HEK293 (cell line): Measurements from ENCODE around the gene SH3GLB2.
A peak's percentile ranks its signal among the peaks of the same experiment; 100 is the strongest.

Experiments used
- ZNF549 ChIP-seq: fragments of 450-650 bp; IDR thresholded peaks from 2 replicates; pipeline ENCODE4 v1.5.1; 2018; ENCODE audit warnings: missing biosample characterization, missing genetic modification characterization, mild to moderate bottlenecking, inconsistent platforms, moderate library complexity
- ZNF600 ChIP-seq: fragments of 450-650 bp; formaldehyde crosslinking; IDR thresholded peaks from 2 replicates; pipeline ENCODE4 v1.5.1; 2016; ENCODE audit warnings: missing biosample characterization, missing genetic modification characterization
- ZNF654 ChIP-seq: fragments of 450-650 bp; formaldehyde crosslinking; IDR thresholded peaks from 2 replicates; pipeline ENCODE4 v1.5.1; 2016; ENCODE audit warnings: low read depth, missing biosample characterization, missing genetic modification characterization
- TF ChIP-seq, protein P1 (sequence below): fragments of 450-650 bp; formaldehyde crosslinking; conservative IDR thresholded peaks from 2 replicates; pipeline ENCODE4 v1.5.1; 2016; ENCODE audit warnings: low read depth, missing biosample characterization, missing genetic modification characterization
- TF ChIP-seq, protein P2 (sequence below): fragments of 450-650 bp; formaldehyde crosslinking; IDR thresholded peaks from 2 replicates; pipeline ENCODE4 v1.5.1; 2016; ENCODE audit warnings: missing biosample characterization, missing genetic modification characterization
- TF ChIP-seq, protein P3 (sequence below): fragments of 450-650 bp; formaldehyde crosslinking; IDR thresholded peaks from 2 replicates; pipeline ENCODE4 v1.5.1; 2016; ENCODE audit warnings: missing biosample characterization, missing genetic modification characterization, borderline replicate concordance

DNA sequence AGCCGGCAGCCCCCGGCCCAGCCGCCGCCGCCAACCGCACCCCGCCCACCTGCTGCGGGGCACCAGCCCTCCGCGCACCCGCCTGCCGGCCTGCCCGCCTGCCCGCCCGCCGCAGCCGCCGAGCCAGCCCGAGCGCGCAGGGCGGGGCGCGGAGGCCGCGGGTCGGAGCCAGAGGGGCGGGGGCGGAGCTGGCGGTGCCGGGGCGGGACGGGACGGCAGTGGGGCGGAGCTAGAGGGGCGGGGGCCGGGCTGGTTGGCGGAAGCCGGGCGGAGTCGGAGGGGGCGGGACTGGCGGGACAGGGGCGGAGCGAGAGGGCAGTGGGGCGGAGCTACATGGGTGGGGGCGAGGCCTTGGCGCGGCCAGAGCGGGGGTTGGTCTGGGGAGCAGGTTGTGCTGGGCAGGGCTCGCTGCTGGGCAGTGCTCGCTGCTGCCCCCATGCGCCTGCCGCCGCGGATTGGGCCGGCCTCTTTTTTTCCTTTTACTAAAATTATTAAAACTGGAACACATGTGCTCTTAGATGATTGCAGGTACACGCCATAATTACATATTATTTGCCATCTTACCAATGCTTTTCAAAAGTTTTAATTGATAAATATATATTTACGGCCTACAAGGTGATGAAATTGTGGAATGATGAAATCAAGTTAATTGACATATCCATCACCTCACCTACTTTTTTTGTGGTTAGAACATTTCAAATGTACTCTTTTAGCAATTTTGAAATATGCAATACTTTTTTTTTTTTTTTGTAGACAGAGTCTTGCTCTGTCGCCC, at the start of gene SH3GLB2:
- TF ChIP-seq, protein P1, sequence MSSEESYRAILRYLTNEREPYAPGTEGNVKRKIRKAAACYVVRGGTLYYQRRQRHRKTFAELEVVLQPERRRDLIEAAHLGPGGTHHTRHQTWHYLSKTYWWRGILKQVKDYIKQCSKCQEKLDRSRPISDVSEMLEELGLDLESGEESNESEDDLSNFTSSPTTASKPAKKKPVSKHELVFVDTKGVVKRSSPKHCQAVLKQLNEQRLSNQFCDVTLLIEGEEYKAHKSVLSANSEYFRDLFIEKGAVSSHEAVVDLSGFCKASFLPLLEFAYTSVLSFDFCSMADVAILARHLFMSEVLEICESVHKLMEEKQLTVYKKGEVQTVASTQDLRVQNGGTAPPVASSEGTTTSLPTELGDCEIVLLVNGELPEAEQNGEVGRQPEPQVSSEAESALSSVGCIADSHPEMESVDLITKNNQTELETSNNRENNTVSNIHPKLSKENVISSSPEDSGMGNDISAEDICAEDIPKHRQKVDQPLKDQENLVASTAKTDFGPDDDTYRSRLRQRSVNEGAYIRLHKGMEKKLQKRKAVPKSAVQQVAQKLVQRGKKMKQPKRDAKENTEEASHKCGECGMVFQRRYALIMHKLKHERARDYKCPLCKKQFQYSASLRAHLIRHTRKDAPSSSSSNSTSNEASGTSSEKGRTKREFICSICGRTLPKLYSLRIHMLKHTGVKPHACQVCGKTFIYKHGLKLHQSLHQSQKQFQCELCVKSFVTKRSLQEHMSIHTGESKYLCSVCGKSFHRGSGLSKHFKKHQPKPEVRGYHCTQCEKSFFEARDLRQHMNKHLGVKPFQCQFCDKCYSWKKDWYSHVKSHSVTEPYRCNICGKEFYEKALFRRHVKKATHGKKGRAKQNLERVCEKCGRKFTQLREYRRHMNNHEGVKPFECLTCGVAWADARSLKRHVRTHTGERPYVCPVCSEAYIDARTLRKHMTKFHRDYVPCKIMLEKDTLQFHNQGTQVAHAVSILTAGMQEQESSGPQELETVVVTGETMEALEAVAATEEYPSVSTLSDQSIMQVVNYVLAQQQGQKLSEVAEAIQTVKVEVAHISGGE: no peak
- TF ChIP-seq, protein P2, sequence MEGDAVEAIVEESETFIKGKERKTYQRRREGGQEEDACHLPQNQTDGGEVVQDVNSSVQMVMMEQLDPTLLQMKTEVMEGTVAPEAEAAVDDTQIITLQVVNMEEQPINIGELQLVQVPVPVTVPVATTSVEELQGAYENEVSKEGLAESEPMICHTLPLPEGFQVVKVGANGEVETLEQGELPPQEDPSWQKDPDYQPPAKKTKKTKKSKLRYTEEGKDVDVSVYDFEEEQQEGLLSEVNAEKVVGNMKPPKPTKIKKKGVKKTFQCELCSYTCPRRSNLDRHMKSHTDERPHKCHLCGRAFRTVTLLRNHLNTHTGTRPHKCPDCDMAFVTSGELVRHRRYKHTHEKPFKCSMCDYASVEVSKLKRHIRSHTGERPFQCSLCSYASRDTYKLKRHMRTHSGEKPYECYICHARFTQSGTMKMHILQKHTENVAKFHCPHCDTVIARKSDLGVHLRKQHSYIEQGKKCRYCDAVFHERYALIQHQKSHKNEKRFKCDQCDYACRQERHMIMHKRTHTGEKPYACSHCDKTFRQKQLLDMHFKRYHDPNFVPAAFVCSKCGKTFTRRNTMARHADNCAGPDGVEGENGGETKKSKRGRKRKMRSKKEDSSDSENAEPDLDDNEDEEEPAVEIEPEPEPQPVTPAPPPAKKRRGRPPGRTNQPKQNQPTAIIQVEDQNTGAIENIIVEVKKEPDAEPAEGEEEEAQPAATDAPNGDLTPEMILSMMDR (tag by site-specific recombination): peak; percentile 78
- TF ChIP-seq ZNF549 (tag by site-specific recombination) (no peak), ZNF600 (tag by site-specific recombination) (no peak), ZNF654 (tag by site-specific recombination) (no peak)
- TF ChIP-seq, protein P3, sequence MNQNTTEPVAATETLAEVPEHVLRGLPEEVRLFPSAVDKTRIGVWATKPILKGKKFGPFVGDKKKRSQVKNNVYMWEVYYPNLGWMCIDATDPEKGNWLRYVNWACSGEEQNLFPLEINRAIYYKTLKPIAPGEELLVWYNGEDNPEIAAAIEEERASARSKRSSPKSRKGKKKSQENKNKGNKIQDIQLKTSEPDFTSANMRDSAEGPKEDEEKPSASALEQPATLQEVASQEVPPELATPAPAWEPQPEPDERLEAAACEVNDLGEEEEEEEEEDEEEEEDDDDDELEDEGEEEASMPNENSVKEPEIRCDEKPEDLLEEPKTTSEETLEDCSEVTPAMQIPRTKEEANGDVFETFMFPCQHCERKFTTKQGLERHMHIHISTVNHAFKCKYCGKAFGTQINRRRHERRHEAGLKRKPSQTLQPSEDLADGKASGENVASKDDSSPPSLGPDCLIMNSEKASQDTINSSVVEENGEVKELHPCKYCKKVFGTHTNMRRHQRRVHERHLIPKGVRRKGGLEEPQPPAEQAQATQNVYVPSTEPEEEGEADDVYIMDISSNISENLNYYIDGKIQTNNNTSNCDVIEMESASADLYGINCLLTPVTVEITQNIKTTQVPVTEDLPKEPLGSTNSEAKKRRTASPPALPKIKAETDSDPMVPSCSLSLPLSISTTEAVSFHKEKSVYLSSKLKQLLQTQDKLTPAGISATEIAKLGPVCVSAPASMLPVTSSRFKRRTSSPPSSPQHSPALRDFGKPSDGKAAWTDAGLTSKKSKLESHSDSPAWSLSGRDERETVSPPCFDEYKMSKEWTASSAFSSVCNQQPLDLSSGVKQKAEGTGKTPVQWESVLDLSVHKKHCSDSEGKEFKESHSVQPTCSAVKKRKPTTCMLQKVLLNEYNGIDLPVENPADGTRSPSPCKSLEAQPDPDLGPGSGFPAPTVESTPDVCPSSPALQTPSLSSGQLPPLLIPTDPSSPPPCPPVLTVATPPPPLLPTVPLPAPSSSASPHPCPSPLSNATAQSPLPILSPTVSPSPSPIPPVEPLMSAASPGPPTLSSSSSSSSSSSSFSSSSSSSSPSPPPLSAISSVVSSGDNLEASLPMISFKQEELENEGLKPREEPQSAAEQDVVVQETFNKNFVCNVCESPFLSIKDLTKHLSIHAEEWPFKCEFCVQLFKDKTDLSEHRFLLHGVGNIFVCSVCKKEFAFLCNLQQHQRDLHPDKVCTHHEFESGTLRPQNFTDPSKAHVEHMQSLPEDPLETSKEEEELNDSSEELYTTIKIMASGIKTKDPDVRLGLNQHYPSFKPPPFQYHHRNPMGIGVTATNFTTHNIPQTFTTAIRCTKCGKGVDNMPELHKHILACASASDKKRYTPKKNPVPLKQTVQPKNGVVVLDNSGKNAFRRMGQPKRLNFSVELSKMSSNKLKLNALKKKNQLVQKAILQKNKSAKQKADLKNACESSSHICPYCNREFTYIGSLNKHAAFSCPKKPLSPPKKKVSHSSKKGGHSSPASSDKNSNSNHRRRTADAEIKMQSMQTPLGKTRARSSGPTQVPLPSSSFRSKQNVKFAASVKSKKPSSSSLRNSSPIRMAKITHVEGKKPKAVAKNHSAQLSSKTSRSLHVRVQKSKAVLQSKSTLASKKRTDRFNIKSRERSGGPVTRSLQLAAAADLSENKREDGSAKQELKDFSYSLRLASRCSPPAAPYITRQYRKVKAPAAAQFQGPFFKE: no peak
